Mesenchymal stem cell (in vitro differentiated cells and primary cell): Measurements from ENCODE around the gene FTL. TPM values are rescaled to one million over a fixed set of nuclear protein-coding genes. Genes with fewer than 3 reads are reported as not detected.
A peak's percentile ranks its signal among the peaks of the same experiment; 100 is the strongest.

Experiments
- DNase-seq: peaks from one replicate; pipeline ENCODE4 v3.0.0-alpha.2; 2013
- H2AFZ ChIP-seq: one replicate; pipeline ENCODE4 v1.6.1; 2013; ENCODE audit warnings: low read depth, mild to moderate bottlenecking, control low read depth, inconsistent platforms, low read length, moderate library complexity
- H2AK5ac ChIP-seq: 2 replicates; pipeline ENCODE4 v1.6.1; 2013; ENCODE audit warnings: low read length, moderate library complexity, mild to moderate bottlenecking, inconsistent platforms; ENCODE audit not compliant: severe bottlenecking
- H2BK120ac ChIP-seq: one replicate; pipeline ENCODE4 v1.6.1; 2013; ENCODE audit warnings: low read depth, mild to moderate bottlenecking, inconsistent platforms, low read length, moderate library complexity
- H2BK12ac ChIP-seq, 2 experiments: one replicate each; pipeline ENCODE4 v1.6.1; 2013; ENCODE audit warnings: inconsistent platforms in 2 of 2, low read length in 2 of 2, mild to moderate bottlenecking in 2 of 2, moderate library complexity in 2 of 2, control low read depth in 1 of 2
- H2BK15ac ChIP-seq: one replicate; pipeline ENCODE4 v1.6.1; 2013; ENCODE audit warnings: mild to moderate bottlenecking, low read depth, inconsistent platforms; ENCODE audit not compliant: poor library complexity, severe bottlenecking
- H2BK5ac ChIP-seq: 2 replicates; pipeline ENCODE4 v1.6.1; 2013; ENCODE audit warnings: low read depth, mild to moderate bottlenecking, low read length, control low read depth, inconsistent platforms; ENCODE audit not compliant: poor library complexity, severe bottlenecking
- H3K14ac ChIP-seq, 2 experiments: one replicate each; pipeline ENCODE4 v1.6.1; 2013; ENCODE audit warnings: inconsistent platforms in 2 of 2, low read length in 2 of 2, control low read depth in 1 of 2, mild to moderate bottlenecking in 1 of 2, moderate library complexity in 1 of 2
- H3K18ac ChIP-seq, 2 experiments: one replicate each; pipeline ENCODE4 v1.6.1; 2013; ENCODE audit warnings: inconsistent platforms in 2 of 2, low read length in 2 of 2, control low read depth in 1 of 2, low read depth in 1 of 2, mild to moderate bottlenecking in 1 of 2
- H3K23ac ChIP-seq, 2 experiments: one replicate each; pipeline ENCODE4 v1.6.1; 2013; ENCODE audit warnings: inconsistent platforms in 2 of 2, low read length in 2 of 2, mild to moderate bottlenecking in 2 of 2, moderate library complexity in 2 of 2, control low read depth in 1 of 2
- H3K27ac ChIP-seq: 2 replicates; pipeline ENCODE4 v1.5.1; 2013; ENCODE audit warnings: mild to moderate bottlenecking, moderate library complexity, low read length, control low read depth, inconsistent platforms; ENCODE audit not compliant: poor library complexity, severe bottlenecking
- H3K27me3 ChIP-seq, 2 experiments: 2 replicates each; pipeline versions ENCODE4 v1.6.1 to v1.7.0; 2013; ENCODE audit warnings: low read length in 2 of 2, mild to moderate bottlenecking in 2 of 2, moderate library complexity in 2 of 2, control low read depth in 1 of 2, inconsistent platforms in 1 of 2; ENCODE audit not compliant: control insufficient read depth in 1 of 2, insufficient read depth in 1 of 2
- H3K36me3 ChIP-seq, 2 experiments: 2 replicates each; pipeline versions ENCODE4 v1.6.1 to v1.7.0; 2013; ENCODE audit warnings: low read length in 2 of 2, control low read depth in 1 of 2, inconsistent platforms in 1 of 2, low read depth in 1 of 2, mild to moderate bottlenecking in 1 of 2; ENCODE audit not compliant: insufficient read depth in 2 of 2, control insufficient read depth in 1 of 2
- H3K4ac ChIP-seq, 2 experiments: one replicate each; pipeline ENCODE4 v1.6.1; 2013; ENCODE audit warnings: inconsistent platforms in 2 of 2, low read length in 2 of 2, mild to moderate bottlenecking in 2 of 2, moderate library complexity in 2 of 2, control low read depth in 1 of 2, low read depth in 1 of 2
- H3K4me1 ChIP-seq: 2 replicates; pipeline ENCODE4 v1.6.1; 2013; ENCODE audit warnings: low read depth, low read length, control low read depth; ENCODE audit not compliant: control insufficient read depth, insufficient read depth
- H3K4me2 ChIP-seq: 2 replicates; pipeline ENCODE4 v1.6.1; 2013; ENCODE audit warnings: low read length, mild to moderate bottlenecking, inconsistent platforms; ENCODE audit not compliant: poor library complexity, severe bottlenecking
- H3K4me3 ChIP-seq, 2 experiments: 2 replicates each; pipeline versions ENCODE4 v1.5.1 to v1.7.0; 2013; ENCODE audit warnings: low read length in 2 of 2, mild to moderate bottlenecking in 2 of 2, control low read depth in 1 of 2, low read depth in 1 of 2; ENCODE audit not compliant: insufficient read depth in 1 of 2
- H3K79me1 ChIP-seq: replicated peaks from 2 replicates; pipeline ENCODE4 v1.6.1; 2013; ENCODE audit warnings: mild to moderate bottlenecking, control low read depth, low read length, inconsistent platforms; ENCODE audit not compliant: poor library complexity, severe bottlenecking
- H3K9ac ChIP-seq: 2 replicates; pipeline ENCODE4 v1.7.0; 2013; ENCODE audit warnings: mild to moderate bottlenecking, low read length, moderate library complexity
- H3K9me3 ChIP-seq: 2 replicates; pipeline ENCODE4 v1.7.0; 2013; ENCODE audit warnings: mild to moderate bottlenecking, low read length; ENCODE audit not compliant: control insufficient read depth
- H4K8ac ChIP-seq: one replicate; pipeline ENCODE4 v1.6.1; 2013; ENCODE audit warnings: inconsistent platforms, mild to moderate bottlenecking, low read length, moderate library complexity
- H4K91ac ChIP-seq: one replicate; pipeline ENCODE4 v1.6.1; 2013; ENCODE audit warnings: mild to moderate bottlenecking, low read length, inconsistent platforms
- WGBS: methylation state at CpG from one replicate; pipeline ENCODE4 v1.1.7; 2013; ENCODE audit warnings: mixed read lengths; 5-methylcytosine and 5-hydroxymethylcytosine counted together
- polyA plus RNA-seq, 2 experiments: library from polyadenylated mRNA; stranded (reverse); fragments of 200-250 nt; gene quantifications; one replicate each; pipeline ENCODE4 v1.2.3, GENCODE V29; 2013

FTL gene
- 12,810 TPM for polyA plus RNA-seq (2013, experiment 1 of 2)
- 12,668 TPM for polyA plus RNA-seq (2013, experiment 2 of 2)

DNA sequence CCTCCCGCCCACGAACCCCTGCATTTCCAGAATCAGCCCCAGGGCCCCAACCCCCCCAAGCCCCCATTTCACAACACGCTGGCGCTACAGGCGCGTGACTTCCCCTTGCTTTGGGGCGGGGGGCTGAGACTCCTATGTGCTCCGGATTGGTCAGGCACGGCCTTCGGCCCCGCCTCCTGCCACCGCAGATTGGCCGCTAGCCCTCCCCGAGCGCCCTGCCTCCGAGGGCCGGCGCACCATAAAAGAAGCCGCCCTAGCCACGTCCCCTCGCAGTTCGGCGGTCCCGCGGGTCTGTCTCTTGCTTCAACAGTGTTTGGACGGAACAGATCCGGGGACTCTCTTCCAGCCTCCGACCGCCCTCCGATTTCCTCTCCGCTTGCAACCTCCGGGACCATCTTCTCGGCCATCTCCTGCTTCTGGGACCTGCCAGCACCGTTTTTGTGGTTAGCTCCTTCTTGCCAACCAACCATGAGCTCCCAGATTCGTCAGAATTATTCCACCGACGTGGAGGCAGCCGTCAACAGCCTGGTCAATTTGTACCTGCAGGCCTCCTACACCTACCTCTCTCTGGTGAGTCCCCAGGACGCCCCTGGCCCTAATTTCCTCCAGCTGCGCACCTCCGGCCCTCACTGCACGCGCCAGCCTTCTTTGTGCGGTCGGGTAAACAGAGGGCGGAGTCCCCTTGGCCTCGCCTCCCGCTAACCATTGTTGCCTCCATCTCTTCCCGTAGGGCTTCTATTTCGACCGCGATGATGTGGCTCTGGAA is at the start of gene FTL:
FTL (plus strand) TSS at position 270 of the 766 bp plus-strand sequence; CDS start at position 469, 199 bp downstream.
- Histone ChIP-seq H3K14ac (peak within 1 kb of the TSS in 1 of 2 experiments; percentile 98), H2AK5ac (peak within 1 kb of the TSS; percentile 96), H2BK5ac (peak within 1 kb of the TSS; percentile 99), H3K79me1 (peaks cover 3% of the 10 kb centered on the region), H3K36me3 (peaks cover 47 to 61% of the 10 kb centered on the region in 2 experiments), H4K8ac (peak within 1 kb of the TSS; percentile 74), H2BK120ac (peak within 1 kb of the TSS; percentile 46), H3K9ac (peak within 1 kb of the TSS; percentile 98), H3K4me1 (peaks cover 46% of the 10 kb centered on the region), H2BK12ac (peak within 1 kb of the TSS; percentile 79 to 82), H3K23ac (peak within 1 kb of the TSS in 1 of 2 experiments; percentile 30), H2BK15ac (peak within 1 kb of the TSS; percentile 73), H3K27ac (peak within 1 kb of the TSS; percentile 87), H2AFZ (no peak within 1 kb of the TSS), H3K18ac (peak within 1 kb of the TSS; percentile 71 to 95), H3K4me2 (peak within 1 kb of the TSS; percentile 64), H3K27me3 (no peaks in the 10 kb centered on the region), H3K9me3 (no peaks in the 10 kb centered on the region), H4K91ac (peak within 1 kb of the TSS; percentile 93), H3K4ac (peak within 1 kb of the TSS; percentile 82 to 85), H3K4me3 (peak within 1 kb of the TSS; percentile 88 to 100)
- peak; percentile 97 for DNase-seq
- under 1% methylated on average over 47 of the region's 52 CpGs for WGBS

DNA sequence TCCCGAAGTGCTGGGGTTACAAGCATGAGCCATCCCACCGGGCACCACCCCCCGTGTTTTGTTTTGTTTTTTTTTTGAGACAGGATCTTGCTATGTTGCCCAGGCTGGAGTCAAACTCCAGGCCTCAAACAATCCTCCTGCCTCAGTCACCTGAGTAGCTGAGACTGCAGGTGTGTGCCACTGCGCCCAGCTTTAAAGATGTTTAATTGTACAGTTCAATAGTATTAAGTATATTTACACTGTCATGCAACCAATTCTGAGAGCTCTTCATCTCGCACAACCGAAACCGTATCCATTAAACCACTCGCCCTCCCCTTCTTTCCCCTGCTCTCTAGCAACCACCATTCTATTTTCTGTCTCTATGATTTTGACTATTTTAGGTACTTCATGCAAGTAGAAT is 49.4 kb upstream of the FTL start:
- Histone ChIP-seq H2BK15ac (no peak overlapping the region), H2BK120ac (no peak overlapping the region), H3K23ac (no peak overlapping the region), H2BK5ac (no peak overlapping the region), H2BK12ac (no peak overlapping the region), H3K14ac (no peak overlapping the region), H2AK5ac (no peak overlapping the region), H3K4me2 (no peak overlapping the region), H3K4ac (no peak overlapping the region), H2AFZ (no peak overlapping the region), H3K4me3 (no peak overlapping the region), H3K9ac (no peak overlapping the region), H3K27me3 (no peaks in the 10 kb centered on the region), H4K91ac (no peak overlapping the region), H3K36me3 (peaks cover 76 to 85% of the 10 kb centered on the region in 2 experiments), H3K4me1 (no peaks in the 10 kb centered on the region), H3K18ac (no peak overlapping the region), H3K79me1 (peaks cover 7% of the 10 kb centered on the region), H4K8ac (no peak overlapping the region), H3K27ac (no peak overlapping the region), H3K9me3 (no peaks in the 10 kb centered on the region)
- WGBS: 96% methylated on average over 3 of the region's 8 CpGs
- DNase-seq: no peak

DNA sequence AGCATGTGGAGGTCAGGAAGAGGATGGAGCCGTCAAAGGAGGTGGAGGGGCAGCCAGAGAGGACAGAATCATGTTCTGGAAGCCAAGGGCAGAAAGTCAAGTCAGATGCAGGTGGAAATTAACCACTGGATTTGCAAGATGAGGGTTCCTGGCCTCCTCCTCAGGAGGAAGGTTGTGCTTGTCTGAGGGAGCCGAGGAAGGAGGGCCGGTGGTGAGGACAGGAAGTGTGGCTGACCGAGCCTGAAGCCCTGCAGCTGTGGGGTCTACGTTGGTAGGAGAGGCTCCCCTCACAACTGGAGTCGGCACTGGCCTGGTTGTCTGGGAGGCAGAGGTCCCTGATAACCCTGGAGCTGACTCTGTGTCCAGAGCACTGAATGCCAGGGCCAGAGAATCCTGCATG is 47.0 kb upstream of the FTL start:
- Histone ChIP-seq H4K8ac (no peak overlapping the region), H3K14ac (no peak overlapping the region), H3K23ac (no peak overlapping the region), H3K27ac (no peak overlapping the region), H2AFZ (no peak overlapping the region), H3K9me3 (no peaks in the 10 kb centered on the region), H2BK120ac (no peak overlapping the region), H3K36me3 (peaks cover 78 to 80% of the 10 kb centered on the region in 2 experiments), H3K18ac (no peak overlapping the region), H2BK12ac (no peak overlapping the region), H3K4me1 (no peaks in the 10 kb centered on the region), H3K9ac (no peak overlapping the region), H4K91ac (peak overlapping the region; percentile 44), H2BK15ac (no peak overlapping the region), H3K4me2 (no peak overlapping the region), H3K27me3 (no peaks in the 10 kb centered on the region), H2BK5ac (no peak overlapping the region), H3K79me1 (peaks cover 4% of the 10 kb centered on the region), H2AK5ac (no peak overlapping the region), H3K4me3 (no peak overlapping the region), H3K4ac (no peak overlapping the region)
- 83% methylated on average over 6 of the region's 6 CpGs for WGBS
- no peak for DNase-seq

DNA sequence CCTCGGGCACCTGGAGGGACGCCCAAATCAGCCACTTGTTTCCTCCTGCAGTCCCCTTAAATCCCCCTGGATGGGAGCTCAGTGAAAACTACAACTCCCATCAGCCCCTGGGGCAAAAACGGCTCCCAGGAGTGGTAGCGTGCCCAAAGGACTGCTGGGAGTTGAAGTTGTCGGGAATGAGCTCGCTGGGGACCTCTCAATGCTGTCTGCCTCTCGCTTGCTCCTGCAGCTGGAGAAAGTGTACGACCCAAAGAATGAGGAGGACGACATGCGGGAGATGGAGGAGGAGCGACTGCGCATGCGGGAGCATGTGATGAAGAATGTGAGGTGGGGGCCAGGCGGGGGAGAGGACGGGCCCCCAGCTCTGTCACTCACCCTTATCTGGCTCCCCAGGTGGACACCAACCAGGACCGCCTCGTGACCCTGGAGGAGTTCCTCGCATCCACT is 46.3 kb upstream of the FTL start:
- Histone ChIP-seq H2BK120ac (no peak overlapping the region), H2AK5ac (no peak overlapping the region), H3K4ac (no peak overlapping the region), H3K23ac (no peak overlapping the region), H3K27ac (no peak overlapping the region), H2AFZ (no peak overlapping the region), H3K4me3 (no peak overlapping the region), H3K14ac (no peak overlapping the region), H3K9ac (no peak overlapping the region), H4K8ac (no peak overlapping the region), H3K79me1 (no peaks in the 10 kb centered on the region), H2BK12ac (no peak overlapping the region), H3K27me3 (no peaks in the 10 kb centered on the region), H2BK15ac (no peak overlapping the region), H3K18ac (no peak overlapping the region), H2BK5ac (no peak overlapping the region), H3K36me3 (peaks cover 73 to 76% of the 10 kb centered on the region in 2 experiments), H3K9me3 (no peaks in the 10 kb centered on the region), H4K91ac (no peak overlapping the region), H3K4me1 (no peaks in the 10 kb centered on the region), H3K4me2 (no peak overlapping the region)
- WGBS: 86% methylated on average over 16 of the region's 18 CpGs
- peak; percentile 25 for DNase-seq
